Tibial nerve (tissue), 4 donors: ENCODE data around the gene FGB. TPM values are rescaled to one million over a fixed set of nuclear protein-coding genes. Genes with fewer than 3 reads are reported as not detected.

Experiments used
- DNase-seq, 2 donors: peaks; one replicate each; pipeline ENCODE4 v3.0.0-alpha.2; 2019; ENCODE audit warnings: low spot score in 2 of 2
- H3K27ac ChIP-seq, 4 donors: fragments of 200-600 bp; sonication (generic) in 3 of 4; one replicate each; pipeline ENCODE4 v1.5.1; 2017 to 2019; ENCODE audit warnings: mild to moderate bottlenecking in 1 of 4
- H3K27me3 ChIP-seq, 2 donors: fragments of 200-600 bp; sonication (generic) in 1 of 2; one replicate each; pipeline versions ENCODE4 v1.5.1 to v1.6.0; 2017 to 2019
- H3K36me3 ChIP-seq, 3 donors: fragments of 200-600 bp; sonication (generic); one replicate each; pipeline ENCODE4 v1.5.1; 2018 to 2019
- H3K4me1 ChIP-seq, 4 donors: fragments of 200-600 bp; sonication (generic) in 3 of 4; one replicate each; pipeline ENCODE4 v1.5.1; 2017 to 2019
- H3K4me3 ChIP-seq, 4 donors: fragments of 200-600 bp; sonication (generic) in 3 of 4; one replicate each; pipeline ENCODE4 v1.5.1; 2017 to 2019; ENCODE audit warnings: mild to moderate bottlenecking in 1 of 4, moderate library complexity in 1 of 4
- H3K9me3 ChIP-seq, 4 donors: fragments of 200-600 bp; sonication (generic) in 3 of 4; one replicate each; pipeline ENCODE4 v1.5.1; 2017 to 2019
- EP300 ChIP-seq, 2 donors: sonication (generic); formaldehyde crosslinking; IDR thresholded peaks; one replicate each; pipeline ENCODE4 v1.6.1; 2017; ENCODE audit warnings: antibody characterized with exemption in 2 of 2, mild to moderate bottlenecking in 1 of 2
- POLR2A ChIP-seq, 2 donors: fragments of 450-650 bp; IDR thresholded peaks; one replicate each; pipeline ENCODE4 v1.6.1; 2017; ENCODE audit warnings: antibody characterized with exemption in 2 of 2, mild to moderate bottlenecking in 2 of 2, moderate library complexity in 2 of 2
- WGBS, 2 donors: methylation state at CpG; one replicate each; pipeline ENCODE4 v1.1.5; 2018; 5-methylcytosine and 5-hydroxymethylcytosine counted together
- total RNA-seq, 4 donors: library from RNA; depleted of rRNA; stranded (reverse); fragments of >200 nt; gene quantifications; one replicate each; pipeline ENCODE4 v1.1.0, GENCODE V29; 2016
- TF ChIP-seq, protein P1 (sequence below), 5 experiments: fragments of 200-600 bp in 3 of 5; fragments of 450-650 bp in 2 of 5; sonication (generic) in 3 of 5; IDR thresholded peaks; one replicate each; pipeline ENCODE4 v1.5.1; 2016 to 2019; ENCODE audit warnings: antibody characterized with exemption in 5 of 5, mild to moderate bottlenecking in 3 of 5, moderate library complexity in 2 of 5

FGB gene
- total RNA-seq, 4 donors from 2014 or later = not detected

GRCh38 chr4:154577324-154577723, 14.5 kb downstream of the FGB start:
- Histone ChIP-seq H3K27me3 (no peaks in the 10 kb centered on the region), H3K9me3 (no peaks in the 10 kb centered on the region), H3K27ac (no peak overlapping the region), H3K4me1 (no peaks in the 10 kb centered on the region), H3K4me3 (no peak overlapping the region), H3K36me3 (no peaks in the 10 kb centered on the region)
- DNase-seq = no peak
- TF ChIP-seq, protein P1, sequence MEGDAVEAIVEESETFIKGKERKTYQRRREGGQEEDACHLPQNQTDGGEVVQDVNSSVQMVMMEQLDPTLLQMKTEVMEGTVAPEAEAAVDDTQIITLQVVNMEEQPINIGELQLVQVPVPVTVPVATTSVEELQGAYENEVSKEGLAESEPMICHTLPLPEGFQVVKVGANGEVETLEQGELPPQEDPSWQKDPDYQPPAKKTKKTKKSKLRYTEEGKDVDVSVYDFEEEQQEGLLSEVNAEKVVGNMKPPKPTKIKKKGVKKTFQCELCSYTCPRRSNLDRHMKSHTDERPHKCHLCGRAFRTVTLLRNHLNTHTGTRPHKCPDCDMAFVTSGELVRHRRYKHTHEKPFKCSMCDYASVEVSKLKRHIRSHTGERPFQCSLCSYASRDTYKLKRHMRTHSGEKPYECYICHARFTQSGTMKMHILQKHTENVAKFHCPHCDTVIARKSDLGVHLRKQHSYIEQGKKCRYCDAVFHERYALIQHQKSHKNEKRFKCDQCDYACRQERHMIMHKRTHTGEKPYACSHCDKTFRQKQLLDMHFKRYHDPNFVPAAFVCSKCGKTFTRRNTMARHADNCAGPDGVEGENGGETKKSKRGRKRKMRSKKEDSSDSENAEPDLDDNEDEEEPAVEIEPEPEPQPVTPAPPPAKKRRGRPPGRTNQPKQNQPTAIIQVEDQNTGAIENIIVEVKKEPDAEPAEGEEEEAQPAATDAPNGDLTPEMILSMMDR (IDR thresholded peaks at IDR 0.05) = no peak
- TF ChIP-seq EP300 (IDR thresholded peaks at IDR 0.05) (no peak), POLR2A (IDR thresholded peaks at IDR 0.05) (no peak)
- WGBS, 2 donors = 71 to 79% methylated on average over 2 of the region's 2 CpGs

DNA sequence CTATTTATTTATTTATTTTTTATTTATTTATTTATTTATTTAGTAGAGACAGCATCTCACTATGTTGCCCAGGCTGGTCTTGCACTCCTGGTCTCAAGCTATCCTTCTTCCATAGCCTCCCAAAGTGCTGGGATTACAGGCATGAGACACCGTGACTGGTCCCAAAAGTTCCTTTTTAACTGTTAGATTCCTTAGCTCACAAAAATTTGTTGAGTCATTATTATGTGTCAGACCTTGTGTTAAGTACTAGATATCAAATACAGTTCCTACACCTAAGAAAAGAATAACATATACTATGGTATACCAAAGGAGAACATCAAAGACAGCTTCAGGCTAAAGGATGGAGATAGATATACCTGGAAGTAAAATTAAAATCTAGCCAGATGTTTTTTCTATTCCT, 16.1 kb downstream of the FGB start:
- no peaks in the 10 kb centered on the region for H3K4me1 ChIP-seq
- WGBS, 2 donors = 61 to 68% methylated on average over 1 of the region's 1 CpG
- DNase-seq = no peak

DNA sequence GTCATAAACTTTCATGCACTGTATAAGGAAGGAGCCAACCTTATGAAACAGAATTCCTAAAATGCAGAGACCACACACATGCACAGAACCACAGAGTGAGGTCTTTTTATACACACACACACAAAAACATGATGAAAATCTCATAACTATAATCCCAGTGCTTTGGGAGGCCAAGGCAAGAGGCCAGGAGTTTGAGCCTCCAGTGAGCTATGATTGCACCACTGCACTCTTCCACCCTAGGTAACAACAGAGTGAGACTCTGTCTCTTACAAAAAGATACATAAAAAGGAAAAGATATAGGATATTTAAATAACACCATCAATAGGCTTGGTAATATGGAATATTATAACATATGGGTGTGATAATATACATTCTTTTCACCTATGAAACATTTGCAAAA, 17.1 kb downstream of the FGB start:
- no peak overlapping the region for H3K27ac ChIP-seq
- DNase-seq = no peak
- no peaks in the 10 kb centered on the region for H3K4me1 ChIP-seq
- H3K36me3 ChIP-seq = no peaks in the 10 kb centered on the region
- H3K27me3 ChIP-seq = no peaks in the 10 kb centered on the region
- H3K9me3 ChIP-seq = no peaks in the 10 kb centered on the region
- H3K4me3 ChIP-seq = no peak overlapping the region
- TF ChIP-seq, protein P1 (IDR thresholded peaks at IDR 0.05) = no peak

More for the DNA sequence above, 16.1 kb downstream of the FGB start:
- Histone ChIP-seq H3K27ac (no peak overlapping the region), H3K4me3 (no peak overlapping the region), H3K27me3 (no peaks in the 10 kb centered on the region), H3K9me3 (no peaks in the 10 kb centered on the region), H3K36me3 (no peaks in the 10 kb centered on the region)
- TF ChIP-seq EP300 (IDR thresholded peaks at IDR 0.05) = no peak
- TF ChIP-seq, protein P1 (IDR thresholded peaks at IDR 0.05) = no peak
- TF ChIP-seq POLR2A (IDR thresholded peaks at IDR 0.05) = no peak

DNA sequence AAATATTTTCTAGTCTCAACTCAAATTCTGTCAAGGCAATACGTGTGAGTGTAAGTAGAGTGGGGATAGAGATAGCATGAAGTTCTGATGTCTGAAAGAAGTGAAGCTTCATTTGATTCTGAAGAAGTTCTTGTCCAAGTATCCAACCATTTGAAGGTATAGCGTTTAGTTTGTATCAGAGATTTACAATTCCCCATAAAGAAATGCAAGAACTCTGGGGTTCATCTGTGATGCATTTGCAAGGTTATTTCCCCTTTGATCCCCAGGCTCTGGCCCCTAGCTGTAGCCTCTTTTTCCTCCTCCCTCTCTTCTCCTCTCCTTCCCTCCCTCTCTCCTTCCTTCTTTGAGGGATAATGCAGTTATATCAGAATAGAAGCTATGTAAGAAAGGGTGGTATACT, 19.9 kb downstream of the FGB start:
- Histone ChIP-seq H3K27ac (no peak overlapping the region), H3K36me3 (no peaks in the 10 kb centered on the region), H3K27me3 (no peaks in the 10 kb centered on the region), H3K4me1 (no peaks in the 10 kb centered on the region), H3K9me3 (no peaks in the 10 kb centered on the region), H3K4me3 (no peak overlapping the region)
- TF ChIP-seq, protein P1 (IDR thresholded peaks at IDR 0.05) = no peak
- no peak for TF ChIP-seq EP300 (IDR thresholded peaks at IDR 0.05)
- no peak for TF ChIP-seq POLR2A (IDR thresholded peaks at IDR 0.05)
- no peak for DNase-seq
- 63 to 87% methylated on average over 2 of the region's 2 CpGs for WGBS, 2 donors

- TF ChIP-seq EP300 (IDR thresholded peaks at IDR 0.05) (no peak), POLR2A (IDR thresholded peaks at IDR 0.05) (no peak)
- TF ChIP-seq, protein P1 (IDR thresholded peaks at IDR 0.05) = no peak
- Histone ChIP-seq H3K27ac (no peak overlapping the region), H3K4me3 (no peak overlapping the region), H3K36me3 (no peaks in the 10 kb centered on the region), H3K27me3 (no peaks in the 10 kb centered on the region), H3K9me3 (no peaks in the 10 kb centered on the region), H3K4me1 (no peaks in the 10 kb centered on the region)
- no peak for DNase-seq
- 87 to 89% methylated on average over 3 of the region's 3 CpGs for WGBS, 2 donors
These were observed 20.4 kb downstream of the FGB start for GRCh38 chr4:154583230-154583629.
